Gastrocnemius medialis (tissue), 4 donors: ENCODE measurements around the gene CDRT4.

ENCODE experiments used
- CTCF ChIP-seq, 5 experiments: fragments of 450-650 bp in 3 of 5; fragments of 200-600 bp in 2 of 5; sonication (generic) in 2 of 5; IDR thresholded peaks in 4 of 5; conservative IDR thresholded peaks in 1 of 5; 1 replicate in 4 of 5; 2 replicates in 1 of 5; pipeline ENCODE4 v1.5.1; 2016 to 2019; ENCODE audit warnings: antibody characterized with exemption in 5 of 5, mild to moderate bottlenecking in 3 of 5, moderate library complexity in 3 of 5
- POLR2A ChIP-seq, 2 donors: fragments of 450-650 bp; IDR thresholded peaks; one replicate each; pipeline ENCODE4 v1.6.1; 2017; ENCODE audit warnings: antibody characterized with exemption in 2 of 2, mild to moderate bottlenecking in 2 of 2, moderate library complexity in 2 of 2

DNA sequence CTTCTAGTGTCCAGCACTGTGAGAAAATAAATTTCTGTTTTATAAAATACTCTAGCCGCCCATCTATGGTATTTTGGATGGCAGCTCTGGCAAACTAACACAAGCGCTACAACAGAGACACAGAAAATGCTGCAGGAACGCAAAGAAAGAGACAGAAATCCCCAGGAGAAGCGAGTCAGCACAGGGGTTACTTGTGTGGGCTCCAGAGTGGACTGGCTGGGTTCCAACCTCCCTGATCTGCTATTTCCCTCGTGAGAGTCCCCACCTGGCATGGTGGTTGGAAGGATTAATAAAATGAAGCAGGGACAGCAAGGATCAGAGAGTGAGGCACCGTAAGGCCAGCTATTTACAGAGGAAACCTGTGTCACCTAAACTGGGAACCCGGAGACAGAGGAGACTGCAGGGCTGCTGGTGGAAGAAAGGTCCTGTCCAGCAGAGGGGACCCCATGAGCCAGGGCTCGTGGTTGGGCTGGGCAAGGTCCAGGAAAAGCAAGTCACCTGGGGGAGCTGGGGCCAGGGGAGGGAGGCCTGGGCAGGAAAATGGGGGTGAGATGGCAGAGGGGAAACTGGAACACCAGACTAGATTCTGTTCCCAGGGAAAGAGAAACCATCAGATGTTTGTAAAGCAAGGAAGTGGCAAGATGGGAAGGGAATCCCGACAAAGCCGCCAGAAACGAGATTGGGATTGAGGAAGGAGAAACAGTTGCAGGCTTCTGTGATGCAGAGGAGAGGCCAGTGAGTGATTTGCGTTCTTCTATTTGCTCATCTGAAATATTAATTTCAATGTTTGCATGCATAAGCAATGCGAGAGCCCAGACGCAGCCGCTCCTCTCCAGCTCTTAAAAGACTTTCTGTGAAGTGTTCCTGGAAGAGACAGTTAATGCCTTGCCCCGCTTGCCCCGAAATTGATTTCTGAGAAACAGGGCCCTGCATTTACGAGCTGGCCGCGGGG lies 63.0 kb downstream of the CDRT4 start:
- TF ChIP-seq POLR2A (IDR thresholded peaks at IDR 0.05) (no peak), CTCF (IDR thresholded peaks at IDR 0.05 in 4 of 5, conservative IDR thresholded peaks at IDR 0.05 in 1 of 5) (no peak)
